OCI-LY1 (cell line): Measurements from ENCODE around the gene TERB1.

Experiments
- CTCF ChIP-seq: fragments of 200-600 bp; sonication (generic), shearing (Covaris generic); IDR thresholded peaks from 2 replicates; pipeline ENCODE4 v1.5.1; 2017; ENCODE audit warnings: mild to moderate bottlenecking, antibody characterized with exemption, low read length, moderate library complexity, mixed read lengths
- EZH2 ChIP-seq: fragments of 200-600 bp; sonication (generic), shearing (Covaris generic); IDR thresholded peaks from 2 replicates; pipeline ENCODE4 v1.8.0; 2017; ENCODE audit warnings: borderline replicate concordance, mixed run types, mild to moderate bottlenecking, antibody characterized with exemption, low read length, moderate library complexity, mixed read lengths

- no peak for TF ChIP-seq CTCF
- no peak for TF ChIP-seq EZH2
These were observed 46.6 kb downstream of the TERB1 start for GRCh38 chr16:66754819-66755218.
